ENCODE measurements around the gene FRMD4A. TPM values are rescaled to one million over a fixed set of nuclear protein-coding genes. Genes with fewer than 3 reads are reported as not detected.

FRMD4A gene
- total RNA-seq, 4 donors from 2014 or later: 4.4 to 7.1 (median 5.2) TPM

DNA sequence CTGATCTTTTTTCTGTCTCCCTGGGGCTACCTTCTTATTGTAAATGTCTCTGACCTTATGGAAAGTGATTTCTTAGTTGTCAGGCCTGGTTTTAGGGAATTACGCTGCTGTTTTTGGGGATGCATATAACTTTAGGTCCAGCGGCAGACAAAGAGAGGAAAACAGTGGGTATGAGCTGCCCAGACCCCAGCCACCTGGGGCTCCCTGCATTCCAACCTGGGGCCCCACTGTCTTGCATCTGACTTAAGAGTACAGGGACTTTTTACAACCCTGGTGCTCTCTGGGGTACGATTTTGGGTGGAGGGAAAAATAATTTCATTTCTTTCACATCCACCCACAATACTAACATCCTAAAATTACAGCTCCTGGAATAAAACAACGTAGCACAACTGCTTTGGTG lies 624.5 kb downstream of the FRMD4A start:
- H3K27me3 ChIP-seq: no peaks in the 10 kb centered on the region
- H3K4me3 ChIP-seq: no peak overlapping the region
- peaks cover 26 to 27% of the 10 kb centered on the region in 2 donors for H3K4me1 ChIP-seq
- no peak for TF ChIP-seq POLR2A (IDR thresholded peaks at IDR 0.05)
- TF ChIP-seq, protein P1, sequence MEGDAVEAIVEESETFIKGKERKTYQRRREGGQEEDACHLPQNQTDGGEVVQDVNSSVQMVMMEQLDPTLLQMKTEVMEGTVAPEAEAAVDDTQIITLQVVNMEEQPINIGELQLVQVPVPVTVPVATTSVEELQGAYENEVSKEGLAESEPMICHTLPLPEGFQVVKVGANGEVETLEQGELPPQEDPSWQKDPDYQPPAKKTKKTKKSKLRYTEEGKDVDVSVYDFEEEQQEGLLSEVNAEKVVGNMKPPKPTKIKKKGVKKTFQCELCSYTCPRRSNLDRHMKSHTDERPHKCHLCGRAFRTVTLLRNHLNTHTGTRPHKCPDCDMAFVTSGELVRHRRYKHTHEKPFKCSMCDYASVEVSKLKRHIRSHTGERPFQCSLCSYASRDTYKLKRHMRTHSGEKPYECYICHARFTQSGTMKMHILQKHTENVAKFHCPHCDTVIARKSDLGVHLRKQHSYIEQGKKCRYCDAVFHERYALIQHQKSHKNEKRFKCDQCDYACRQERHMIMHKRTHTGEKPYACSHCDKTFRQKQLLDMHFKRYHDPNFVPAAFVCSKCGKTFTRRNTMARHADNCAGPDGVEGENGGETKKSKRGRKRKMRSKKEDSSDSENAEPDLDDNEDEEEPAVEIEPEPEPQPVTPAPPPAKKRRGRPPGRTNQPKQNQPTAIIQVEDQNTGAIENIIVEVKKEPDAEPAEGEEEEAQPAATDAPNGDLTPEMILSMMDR (IDR thresholded peaks at IDR 0.05 in 4 of 5, conservative IDR thresholded peaks at IDR 0.05 in 1 of 5): no peak
- H3K9me3 ChIP-seq: no peaks in the 10 kb centered on the region
- no peaks in the 10 kb centered on the region for H3K36me3 ChIP-seq
- no peak overlapping the region for H3K27ac ChIP-seq
- intact Hi-C loops (cut with DNase I; ENCODE audit: low total_unique reads): loop anchor here (2.0 kb wide), 1 partner anchor 21 kb away; no protein-coding TSS in a partner anchor
- no peak for ATAC-seq
- no peak for DNase-seq
- in situ Hi-C loops (cut with MboI; ENCODE audit: low sequenced_read_pairs in 4 of 4): no loop called here

DNA sequence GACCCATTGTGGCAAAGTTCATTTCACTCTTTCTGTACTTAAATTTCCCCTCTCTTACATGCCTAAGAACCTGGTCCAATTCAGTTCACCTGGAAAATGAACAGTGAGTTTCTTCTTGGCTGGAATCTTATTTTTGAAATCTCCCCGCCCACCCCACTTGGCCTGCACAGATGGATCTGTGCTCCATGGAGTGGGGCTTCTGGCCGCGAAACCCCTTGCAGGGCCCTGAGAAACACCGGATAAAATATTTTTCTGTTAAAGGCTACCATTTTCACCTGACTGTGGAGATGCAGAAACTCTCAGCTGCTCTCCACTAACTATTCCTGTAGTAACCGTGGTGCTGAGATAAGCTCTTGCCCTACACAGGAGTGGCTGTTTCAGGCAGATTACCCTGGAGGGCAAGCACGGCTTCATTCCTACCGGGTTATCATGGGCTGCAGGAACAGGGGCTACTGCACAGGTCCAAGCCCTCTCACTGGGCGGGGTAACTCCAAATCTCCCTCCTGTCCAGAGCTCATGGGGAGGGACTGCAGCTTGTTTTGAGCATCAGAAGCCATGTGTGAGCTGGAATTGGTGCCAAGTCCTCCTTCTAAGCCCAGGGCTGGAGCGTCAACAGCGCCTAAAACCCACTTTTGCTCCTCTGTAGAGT lies 625.1 kb downstream of the FRMD4A start:
- Histone ChIP-seq H3K9me3 (no peaks in the 10 kb centered on the region), H3K27me3 (no peaks in the 10 kb centered on the region), H3K36me3 (no peaks in the 10 kb centered on the region), H3K4me1 (peaks cover 26 to 27% of the 10 kb centered on the region in 2 donors), H3K4me3 (no peak overlapping the region), H3K27ac (no peak overlapping the region)
- ATAC-seq (no peak), DNase-seq (no peak)
- intact Hi-C loops (cut with DNase I; ENCODE audit: low total_unique reads): loop anchor here (2.0 kb wide), 1 partner anchor 21 kb away; no protein-coding TSS in a partner anchor
- in situ Hi-C loops (cut with MboI; ENCODE audit: low sequenced_read_pairs in 4 of 4): no loop called here
- TF ChIP-seq POLR2A (IDR thresholded peaks at IDR 0.05): no peak
- TF ChIP-seq, protein P1 (IDR thresholded peaks at IDR 0.05 in 4 of 5, conservative IDR thresholded peaks at IDR 0.05 in 1 of 5): no peak

DNA sequence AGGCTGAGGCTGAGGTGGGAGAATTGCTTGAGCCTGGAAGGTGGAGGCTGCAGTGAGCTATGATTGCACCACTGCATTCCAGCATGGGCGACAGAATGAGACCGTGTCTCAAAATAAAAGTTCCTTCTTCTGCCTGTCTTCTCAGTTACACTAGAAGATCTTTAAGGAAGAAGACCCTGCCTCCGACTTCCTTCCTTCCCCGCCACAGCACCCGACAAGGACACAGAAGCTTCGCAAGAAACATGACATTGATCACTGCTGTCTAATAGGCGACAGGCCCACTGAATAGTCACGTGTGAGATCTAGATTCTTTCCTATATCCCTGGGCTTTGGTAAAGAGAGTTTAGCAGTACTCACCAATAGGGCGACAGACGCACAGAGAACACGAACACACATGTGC lies 625.8 kb downstream of the FRMD4A start:
- H3K4me1 ChIP-seq: peaks cover 26 to 27% of the 10 kb centered on the region in 2 donors
- DNase-seq (no peak), ATAC-seq (no peak)
- H3K27ac ChIP-seq: no peak overlapping the region
- TF ChIP-seq POLR2A (IDR thresholded peaks at IDR 0.05): no peak
- TF ChIP-seq, protein P1 (IDR thresholded peaks at IDR 0.05 in 4 of 5, conservative IDR thresholded peaks at IDR 0.05 in 1 of 5): no peak
- intact Hi-C loops (cut with DNase I; ENCODE audit: low total_unique reads): no loop called here
- no peaks in the 10 kb centered on the region for H3K36me3 ChIP-seq
- in situ Hi-C loops (cut with MboI; ENCODE audit: low sequenced_read_pairs in 4 of 4): no loop called here
- H3K4me3 ChIP-seq: no peak overlapping the region
- H3K27me3 ChIP-seq: no peaks in the 10 kb centered on the region
- no peaks in the 10 kb centered on the region for H3K9me3 ChIP-seq

DNA sequence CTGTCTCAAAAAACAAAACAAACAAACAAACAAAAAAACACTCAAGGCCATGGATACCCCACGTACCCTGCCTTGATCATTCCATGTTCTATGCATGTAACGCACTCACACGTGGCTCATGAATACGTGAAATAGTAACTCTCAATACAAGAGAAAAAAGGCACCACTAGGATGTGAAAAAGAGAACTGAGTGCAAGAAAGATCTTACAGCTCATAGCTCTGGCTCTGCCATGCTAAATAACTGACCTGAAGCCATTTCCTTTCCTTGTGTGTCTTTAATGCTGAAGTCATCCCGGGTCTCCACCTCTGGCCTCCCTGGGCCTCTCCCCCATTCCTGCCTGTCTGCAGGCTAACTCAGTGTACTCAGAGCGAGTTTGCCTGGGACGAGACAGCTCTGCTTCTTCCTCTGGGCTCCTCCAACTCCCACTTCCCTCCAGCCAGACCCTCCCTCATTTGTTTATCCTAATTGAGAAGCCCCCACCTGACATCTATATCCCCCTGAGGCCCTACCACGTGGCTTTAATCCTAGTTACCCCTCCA lies 626.7 kb downstream of the FRMD4A start:
- in situ Hi-C loops (cut with MboI; ENCODE audit: low sequenced_read_pairs in 4 of 4): no loop called here
- DNase-seq (no peak), ATAC-seq (no peak)
- H3K27me3 ChIP-seq: no peaks in the 10 kb centered on the region
- H3K27ac ChIP-seq: no peak overlapping the region
- no peaks in the 10 kb centered on the region for H3K9me3 ChIP-seq
- intact Hi-C loops (cut with DNase I; ENCODE audit: low total_unique reads): no loop called here
- peaks cover 24 to 26% of the 10 kb centered on the region in 2 donors for H3K4me1 ChIP-seq
- H3K36me3 ChIP-seq: no peaks in the 10 kb centered on the region
- TF ChIP-seq, protein P1 (IDR thresholded peaks at IDR 0.05 in 4 of 5, conservative IDR thresholded peaks at IDR 0.05 in 1 of 5): no peak
- TF ChIP-seq POLR2A (IDR thresholded peaks at IDR 0.05): no peak
- no peak overlapping the region for H3K4me3 ChIP-seq
